Activated CD4-positive, alpha-beta T cell treated with anti-CD3 and anti-CD28 coated beads, Interleukin-2, amount 10 ng/mL, durations not matched to agents 24 days and 14 days (primary cell): ENCODE measurements around the gene CNTNAP2. TPM values are rescaled to one million over a fixed set of nuclear protein-coding genes. Genes with fewer than 3 reads are reported as not detected.

Experiments
- DNase-seq: peaks from one replicate; pipeline ENCODE4 v3.0.0; 2022
- H3K27ac Mint-ChIP-seq: one replicate; pipeline ENCODE4 v1.8.0; 2022; ENCODE audit warnings: mild to moderate bottlenecking, mixed read lengths
- H3K27me3 Mint-ChIP-seq: one replicate; pipeline ENCODE4 v1.8.0; 2022; ENCODE audit warnings: mixed read lengths
- H3K36me3 Mint-ChIP-seq: one replicate; pipeline ENCODE4 v1.8.0; 2022; ENCODE audit warnings: low read depth, mild to moderate bottlenecking, mixed read lengths
- H3K4me1 Mint-ChIP-seq: one replicate; pipeline ENCODE4 v1.8.0; 2021; ENCODE audit warnings: mixed read lengths
- H3K4me3 Mint-ChIP-seq: one replicate; pipeline ENCODE4 v1.8.0; 2022; ENCODE audit warnings: mild to moderate bottlenecking, moderate library complexity, mixed read lengths
- H3K9me3 Mint-ChIP-seq: one replicate; pipeline ENCODE4 v1.8.0; 2021; ENCODE audit warnings: mixed read lengths
- intact Hi-C: fragments of 100-400 bp; cut with micrococcal nuclease; formaldehyde crosslinking; loops from one replicate; pipeline ENCODE4 v1.15.1; 2023
- total RNA-seq: library from RNA; stranded (reverse); gene quantifications from 2 replicates; pipeline ENCODE4 v1.2.3, GENCODE V29; 2022

The CNTNAP2 gene
- total RNA-seq, 1 donor from 2014 or later: not detected

DNA sequence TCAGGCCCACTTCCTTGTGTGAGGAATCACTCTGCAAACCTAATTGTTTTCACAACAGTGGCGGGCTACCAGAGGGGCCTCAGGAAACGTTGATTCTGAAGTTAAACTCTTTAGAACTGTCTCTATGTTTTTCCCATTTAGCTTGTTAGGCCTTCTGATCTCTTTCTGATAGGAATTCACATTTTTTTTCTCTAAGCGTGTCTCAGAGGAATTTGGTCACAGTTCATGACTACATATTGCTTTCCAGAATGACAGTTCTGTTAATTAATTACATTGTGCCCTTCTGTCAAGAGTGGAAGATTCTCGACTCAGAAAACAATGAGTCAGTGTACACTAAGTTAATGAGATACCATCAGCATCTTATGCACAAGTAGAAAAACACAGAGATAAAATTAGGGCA, 2004.8 kb downstream of the CNTNAP2 start:
- Mint-ChIP-seq H3K27me3 (no peaks in the 10 kb centered on the region), H3K9me3 (no peaks in the 10 kb centered on the region)

DNA sequence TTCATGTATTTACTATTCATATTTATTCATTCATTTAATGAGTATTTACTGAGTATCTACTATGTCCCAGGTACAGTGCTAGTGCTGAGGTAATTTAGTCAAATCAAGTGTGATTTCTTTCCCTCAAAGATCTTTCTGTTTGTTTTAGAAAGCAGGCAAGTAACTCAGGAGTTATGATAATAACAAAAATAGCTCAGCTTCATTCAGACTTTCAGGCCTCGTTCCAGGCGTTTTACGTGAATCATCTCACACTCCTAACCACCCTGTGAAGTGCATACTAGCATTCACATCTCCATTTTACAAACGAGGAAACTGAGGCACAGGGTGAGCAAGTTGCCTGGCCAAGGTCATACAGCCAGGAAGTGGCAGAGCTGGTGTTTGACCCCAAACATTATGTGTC, 2005.2 kb downstream of the CNTNAP2 start:
- intact Hi-C loops: no loop called here
- DNase-seq: no peak
- Mint-ChIP-seq H3K4me3 (no peak overlapping the region), H3K9me3 (no peaks in the 10 kb centered on the region), H3K27me3 (no peaks in the 10 kb centered on the region), H3K4me1 (no peaks in the 10 kb centered on the region), H3K36me3 (no peaks in the 10 kb centered on the region), H3K27ac (no peak overlapping the region)

More for the DNA sequence above, 2004.8 kb downstream of the CNTNAP2 start:
- Mint-ChIP-seq H3K36me3 (no peaks in the 10 kb centered on the region), H3K27ac (no peak overlapping the region), H3K4me3 (no peak overlapping the region), H3K4me1 (peaks cover under 1% of the 10 kb centered on the region)
- no peak for DNase-seq
- intact Hi-C loops: no loop called here

DNA sequence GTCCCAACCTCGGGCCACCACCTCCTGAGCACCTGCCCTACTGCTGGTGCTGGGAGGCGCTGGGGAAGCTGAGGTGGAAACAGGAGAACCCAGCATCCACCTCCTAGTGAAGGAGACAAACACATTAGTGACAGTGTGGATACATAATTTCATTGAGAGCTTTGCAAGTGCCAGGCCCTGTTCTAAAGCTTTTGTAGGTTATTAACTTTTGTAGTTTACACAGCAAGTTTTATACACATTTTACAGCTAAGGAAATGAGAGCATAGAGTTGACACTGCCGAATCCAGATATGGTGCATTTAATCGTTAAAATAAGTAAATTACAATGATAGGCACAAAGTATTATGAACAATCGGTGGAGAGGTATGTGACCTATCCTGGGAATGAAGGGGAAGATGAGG, 2007.9 kb downstream of the CNTNAP2 start:
- no peak overlapping the region for H3K27ac Mint-ChIP-seq
- no peaks in the 10 kb centered on the region for H3K4me1 Mint-ChIP-seq
- H3K27me3 Mint-ChIP-seq: no peaks in the 10 kb centered on the region
- no peak for DNase-seq
- H3K4me3 Mint-ChIP-seq: no peak overlapping the region
- H3K36me3 Mint-ChIP-seq: no peaks in the 10 kb centered on the region
- intact Hi-C loops: no loop called here
- H3K9me3 Mint-ChIP-seq: no peaks in the 10 kb centered on the region

DNA sequence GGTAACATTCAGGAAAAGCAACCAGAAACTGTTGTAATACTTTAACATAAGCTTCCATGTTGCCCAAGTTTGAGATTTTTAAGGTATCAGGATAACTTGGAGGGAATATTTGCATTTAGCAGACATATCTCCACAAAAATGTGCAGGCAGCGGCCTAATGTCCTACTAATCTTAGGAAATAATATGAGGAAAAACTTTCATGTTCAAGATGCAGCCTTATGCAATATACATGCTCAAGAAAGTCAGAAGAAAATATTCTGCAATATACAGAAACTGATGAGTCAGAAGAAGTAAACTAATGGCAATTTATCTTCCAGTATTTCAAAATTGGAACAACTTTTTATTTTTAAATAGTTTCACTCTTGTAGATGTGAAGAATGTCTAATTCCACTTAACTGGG, 2010.8 kb downstream of the CNTNAP2 start:
- Mint-ChIP-seq H3K4me1 (no peaks in the 10 kb centered on the region), H3K36me3 (no peaks in the 10 kb centered on the region), H3K27me3 (no peaks in the 10 kb centered on the region), H3K4me3 (no peak overlapping the region), H3K27ac (no peak overlapping the region), H3K9me3 (no peaks in the 10 kb centered on the region)
- DNase-seq: no peak
- intact Hi-C loops: no loop called here

DNA sequence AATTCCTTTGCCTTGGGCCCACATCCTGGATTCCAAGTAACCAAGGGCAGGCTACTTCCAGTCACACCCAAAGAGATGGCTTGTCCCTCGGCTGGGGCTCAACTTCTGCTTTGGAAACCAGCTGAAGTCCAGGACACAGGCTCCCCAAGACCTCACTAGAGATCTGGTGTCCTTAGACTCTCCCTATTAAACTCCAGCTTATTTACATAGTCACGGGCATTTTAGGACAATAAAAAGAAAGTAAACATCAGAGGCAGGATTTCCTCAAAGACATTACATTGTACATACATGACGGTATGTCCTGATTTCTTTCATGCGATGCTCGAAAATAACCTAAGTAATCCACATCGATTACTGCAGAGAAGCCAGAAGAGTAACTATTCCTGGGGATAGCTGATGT, 2012.4 kb downstream of the CNTNAP2 start:
- Mint-ChIP-seq H3K4me3 (no peak overlapping the region), H3K27ac (no peak overlapping the region), H3K9me3 (no peaks in the 10 kb centered on the region), H3K27me3 (no peaks in the 10 kb centered on the region), H3K36me3 (no peaks in the 10 kb centered on the region), H3K4me1 (no peaks in the 10 kb centered on the region)
- intact Hi-C loops: no loop called here
- no peak for DNase-seq

DNA sequence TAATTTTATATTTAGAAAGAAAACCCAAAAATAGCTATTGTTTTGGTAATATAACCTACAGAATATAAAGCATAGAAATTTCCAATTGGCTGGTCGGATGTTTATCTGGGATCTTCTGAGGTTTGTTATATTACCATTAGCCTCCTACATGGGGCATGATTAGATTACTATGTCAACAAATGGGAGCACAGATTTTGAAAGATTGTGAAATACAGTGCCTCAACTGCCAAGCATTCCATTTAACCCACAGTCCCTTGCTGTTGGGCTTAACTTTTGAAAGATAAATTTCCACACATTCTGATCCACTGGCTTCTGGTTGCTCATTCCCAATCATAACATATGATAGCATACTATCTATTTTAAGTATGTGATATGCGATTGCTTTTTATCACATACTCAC, 2018.5 kb downstream of the CNTNAP2 start:
- Mint-ChIP-seq H3K27me3 (no peaks in the 10 kb centered on the region), H3K9me3 (no peaks in the 10 kb centered on the region), H3K36me3 (no peaks in the 10 kb centered on the region), H3K4me1 (no peaks in the 10 kb centered on the region), H3K4me3 (no peak overlapping the region), H3K27ac (no peak overlapping the region)
- intact Hi-C loops: no loop called here
- no peak for DNase-seq

DNA sequence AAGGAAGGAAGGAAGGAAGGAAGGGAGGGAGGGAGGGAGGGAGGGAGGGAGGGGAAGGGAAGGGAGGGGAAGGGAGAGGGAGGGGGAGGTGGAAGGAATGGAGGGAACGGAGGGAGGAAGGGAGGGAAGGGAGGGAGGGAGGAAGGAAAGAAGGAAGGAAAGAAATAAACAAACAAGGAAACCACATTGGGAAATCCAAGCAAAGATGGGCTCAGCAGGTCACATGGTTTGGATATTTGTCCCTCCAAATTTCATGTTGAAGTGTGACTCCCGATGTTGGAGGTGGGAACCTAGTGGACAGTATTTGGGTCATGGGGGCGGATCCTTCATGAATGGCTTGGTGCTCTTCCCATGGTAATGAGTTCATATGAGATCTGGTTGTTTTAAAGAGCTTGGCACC, 2019.4 kb downstream of the CNTNAP2 start:
- H3K9me3 Mint-ChIP-seq: no peaks in the 10 kb centered on the region
- no peak for DNase-seq
- intact Hi-C loops: no loop called here
- no peaks in the 10 kb centered on the region for H3K4me1 Mint-ChIP-seq
- no peak overlapping the region for H3K4me3 Mint-ChIP-seq
- H3K27me3 Mint-ChIP-seq: no peaks in the 10 kb centered on the region
- no peaks in the 10 kb centered on the region for H3K36me3 Mint-ChIP-seq
- H3K27ac Mint-ChIP-seq: no peak overlapping the region

DNA sequence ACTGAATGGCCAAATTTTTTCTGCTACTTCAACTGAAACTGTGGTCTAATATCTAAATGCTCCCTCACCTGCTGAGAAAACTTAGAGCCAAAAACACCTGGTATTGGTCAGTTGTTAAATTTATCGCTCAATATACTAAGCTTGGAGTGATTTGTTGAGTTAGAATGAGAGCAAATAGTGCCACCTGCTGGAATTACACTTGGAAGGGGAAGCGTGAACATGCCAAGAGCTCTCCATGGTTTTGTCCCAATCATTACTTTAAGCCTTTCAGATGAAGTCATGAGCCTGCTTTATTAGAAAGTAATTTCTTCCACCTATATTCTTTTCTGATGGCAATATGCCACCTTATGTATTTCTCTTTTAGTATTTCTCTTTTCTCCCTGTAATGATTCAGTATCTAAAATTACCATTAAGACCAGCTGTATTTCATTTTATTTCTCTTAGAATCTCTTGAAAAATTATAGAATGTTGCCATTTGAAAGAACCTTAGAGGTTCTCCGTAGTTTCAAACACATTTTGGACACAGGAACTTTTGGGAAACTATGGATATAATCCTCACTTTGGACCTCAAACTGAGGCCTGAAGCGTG, 2026.2 kb downstream of the CNTNAP2 start:
- H3K27ac Mint-ChIP-seq: no peak overlapping the region
- no peaks in the 10 kb centered on the region for H3K9me3 Mint-ChIP-seq
- DNase-seq: peak; percentile 56
- H3K4me1 Mint-ChIP-seq: no peaks in the 10 kb centered on the region
- intact Hi-C loops: no loop called here
- no peaks in the 10 kb centered on the region for H3K36me3 Mint-ChIP-seq
- H3K27me3 Mint-ChIP-seq: no peaks in the 10 kb centered on the region
- H3K4me3 Mint-ChIP-seq: no peak overlapping the region

DNA sequence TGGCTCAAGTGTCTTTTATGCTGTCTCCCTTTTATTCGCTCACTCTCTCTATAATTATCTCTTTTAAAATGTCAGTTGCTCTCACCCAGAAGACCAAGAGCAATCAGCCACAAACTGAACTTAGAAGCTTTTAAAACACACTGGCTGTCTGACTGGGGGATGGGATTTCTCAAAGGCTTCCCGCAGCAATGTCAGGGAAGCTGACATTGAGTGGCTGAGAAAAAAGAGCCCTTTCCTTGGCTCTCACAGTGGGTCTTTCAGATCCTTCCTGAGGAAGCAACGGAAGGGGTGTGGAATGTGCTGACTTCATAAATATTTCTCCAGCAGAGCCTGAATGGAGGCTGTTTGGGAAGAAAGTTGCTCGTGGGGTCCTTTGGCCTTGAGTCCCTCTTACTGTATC, 2028.2 kb downstream of the CNTNAP2 start:
- DNase-seq: no peak
- Mint-ChIP-seq H3K27ac (no peak overlapping the region), H3K9me3 (no peaks in the 10 kb centered on the region), H3K27me3 (no peaks in the 10 kb centered on the region), H3K4me1 (no peaks in the 10 kb centered on the region), H3K4me3 (no peak overlapping the region), H3K36me3 (no peaks in the 10 kb centered on the region)
- intact Hi-C loops: no loop called here

DNA sequence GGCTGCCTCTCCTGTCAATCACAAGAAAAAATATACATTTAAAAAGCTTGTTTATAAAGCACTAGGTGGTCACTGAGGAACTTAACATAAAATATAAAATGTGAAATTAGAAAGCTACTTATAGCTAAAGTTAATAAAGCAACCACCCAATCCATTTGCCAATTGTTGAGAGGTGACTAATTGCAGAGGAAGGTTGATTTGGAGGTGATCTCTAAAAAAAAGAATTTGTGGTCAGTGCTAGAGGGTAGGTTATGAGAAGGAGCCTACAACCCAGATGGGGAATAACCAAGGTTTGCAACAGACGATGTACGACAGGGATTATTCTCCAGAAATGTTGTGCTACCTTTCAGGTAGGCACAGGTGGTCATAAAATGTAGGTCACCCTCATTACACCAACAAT, 2029.7 kb downstream of the CNTNAP2 start:
- no peaks in the 10 kb centered on the region for H3K27me3 Mint-ChIP-seq
- H3K27ac Mint-ChIP-seq: no peak overlapping the region
- no peaks in the 10 kb centered on the region for H3K4me1 Mint-ChIP-seq
- no peaks in the 10 kb centered on the region for H3K9me3 Mint-ChIP-seq
- no peak for DNase-seq
- H3K36me3 Mint-ChIP-seq: no peaks in the 10 kb centered on the region
- no peak overlapping the region for H3K4me3 Mint-ChIP-seq
- intact Hi-C loops: no loop called here

DNA sequence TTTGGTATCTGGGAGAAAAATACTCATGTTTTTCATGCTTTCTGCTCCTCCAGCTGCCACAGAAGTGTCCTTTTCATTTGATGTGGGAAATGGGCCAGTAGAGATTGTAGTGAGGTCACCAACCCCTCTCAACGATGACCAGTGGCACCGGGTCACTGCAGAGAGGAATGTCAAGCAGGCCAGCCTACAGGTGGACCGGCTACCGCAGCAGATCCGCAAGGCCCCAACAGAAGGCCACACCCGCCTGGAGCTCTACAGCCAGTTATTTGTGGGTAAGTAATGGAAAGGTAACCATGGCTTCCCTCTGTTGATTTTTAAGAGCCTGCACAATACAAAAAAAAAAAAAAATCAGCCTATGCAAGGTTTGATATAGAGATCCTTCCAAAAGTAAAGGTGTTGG, 2030.8 kb downstream of the CNTNAP2 start:
- Mint-ChIP-seq H3K27ac (no peak overlapping the region), H3K4me3 (no peak overlapping the region), H3K9me3 (no peaks in the 10 kb centered on the region), H3K36me3 (no peaks in the 10 kb centered on the region), H3K27me3 (no peaks in the 10 kb centered on the region), H3K4me1 (no peaks in the 10 kb centered on the region)
- intact Hi-C loops: no loop called here
- DNase-seq: no peak

DNA sequence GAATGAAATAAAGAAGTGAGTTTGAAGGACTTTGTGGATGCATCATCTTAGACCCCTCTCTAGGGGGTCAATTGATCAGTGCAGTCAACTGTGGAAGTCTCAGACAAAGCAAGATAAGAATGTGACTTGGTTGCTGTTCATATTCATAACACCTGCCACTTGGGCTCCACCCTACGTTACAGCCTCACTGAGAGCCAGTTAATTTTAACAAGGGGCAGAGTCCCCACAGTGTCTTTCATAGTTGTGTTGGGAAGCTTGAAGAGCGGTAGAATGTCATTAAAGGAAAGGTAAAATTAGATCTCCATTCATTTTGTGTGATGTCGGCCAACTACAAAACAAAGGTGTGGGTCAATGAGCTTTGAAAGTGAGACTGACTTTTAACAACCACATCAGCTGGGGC, 2031.9 kb downstream of the CNTNAP2 start:
- Mint-ChIP-seq H3K27me3 (no peaks in the 10 kb centered on the region), H3K4me3 (no peak overlapping the region), H3K27ac (no peak overlapping the region), H3K9me3 (no peaks in the 10 kb centered on the region), H3K36me3 (no peaks in the 10 kb centered on the region), H3K4me1 (no peaks in the 10 kb centered on the region)
- intact Hi-C loops: no loop called here
- DNase-seq: no peak

DNA sequence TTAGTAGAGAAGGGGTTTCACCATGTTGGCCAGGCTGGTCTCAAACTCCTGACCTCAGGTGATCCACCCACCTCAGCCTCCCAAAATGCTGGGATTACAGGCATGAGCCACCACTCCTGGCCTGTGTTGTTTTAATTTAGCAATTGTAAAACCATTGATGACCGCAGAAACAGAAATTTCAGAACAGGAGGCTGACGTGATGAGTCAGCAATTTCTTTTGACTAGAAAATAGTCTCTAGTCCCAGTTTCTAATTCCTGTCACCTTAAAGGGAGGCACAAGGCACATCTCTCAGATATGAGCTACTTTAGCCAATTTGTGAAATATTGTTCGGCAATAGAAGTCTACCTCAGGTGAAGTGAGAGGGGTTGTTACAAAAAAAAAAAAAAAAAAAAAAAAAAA, 2033.1 kb downstream of the CNTNAP2 start:
- intact Hi-C loops: no loop called here
- no peak overlapping the region for H3K4me3 Mint-ChIP-seq

DNA sequence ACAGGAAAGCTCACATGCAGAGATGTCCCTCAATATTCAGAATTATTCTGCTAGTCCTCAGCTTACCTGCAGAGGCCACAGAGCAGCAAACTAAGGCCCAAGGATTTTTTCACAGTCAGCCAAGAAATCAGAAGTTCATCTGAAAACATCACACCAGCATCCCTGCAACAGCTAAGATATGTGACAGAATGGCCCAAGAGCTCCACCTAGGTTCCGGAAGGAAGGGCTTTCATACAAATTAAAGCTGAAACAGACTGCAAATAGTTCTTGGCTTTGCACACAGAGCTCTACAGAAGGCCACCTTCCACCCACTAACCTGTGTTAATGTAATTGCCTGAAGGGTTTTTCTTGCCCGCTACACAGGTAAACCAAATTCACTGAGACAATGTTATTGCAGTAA, 2035.2 kb downstream of the CNTNAP2 start:
- H3K4me1 Mint-ChIP-seq: no peaks in the 10 kb centered on the region
- no peaks in the 10 kb centered on the region for H3K9me3 Mint-ChIP-seq
- no peaks in the 10 kb centered on the region for H3K27me3 Mint-ChIP-seq
- H3K36me3 Mint-ChIP-seq: no peaks in the 10 kb centered on the region
- intact Hi-C loops: no loop called here
- DNase-seq: no peak
- no peak overlapping the region for H3K27ac Mint-ChIP-seq
- H3K4me3 Mint-ChIP-seq: no peak overlapping the region

More for the DNA sequence above, 2033.1 kb downstream of the CNTNAP2 start:
- no peaks in the 10 kb centered on the region for H3K9me3 Mint-ChIP-seq
- no peaks in the 10 kb centered on the region for H3K27me3 Mint-ChIP-seq
- H3K27ac Mint-ChIP-seq: no peak overlapping the region
- H3K36me3 Mint-ChIP-seq: no peaks in the 10 kb centered on the region
- no peaks in the 10 kb centered on the region for H3K4me1 Mint-ChIP-seq
- DNase-seq: no peak

DNA sequence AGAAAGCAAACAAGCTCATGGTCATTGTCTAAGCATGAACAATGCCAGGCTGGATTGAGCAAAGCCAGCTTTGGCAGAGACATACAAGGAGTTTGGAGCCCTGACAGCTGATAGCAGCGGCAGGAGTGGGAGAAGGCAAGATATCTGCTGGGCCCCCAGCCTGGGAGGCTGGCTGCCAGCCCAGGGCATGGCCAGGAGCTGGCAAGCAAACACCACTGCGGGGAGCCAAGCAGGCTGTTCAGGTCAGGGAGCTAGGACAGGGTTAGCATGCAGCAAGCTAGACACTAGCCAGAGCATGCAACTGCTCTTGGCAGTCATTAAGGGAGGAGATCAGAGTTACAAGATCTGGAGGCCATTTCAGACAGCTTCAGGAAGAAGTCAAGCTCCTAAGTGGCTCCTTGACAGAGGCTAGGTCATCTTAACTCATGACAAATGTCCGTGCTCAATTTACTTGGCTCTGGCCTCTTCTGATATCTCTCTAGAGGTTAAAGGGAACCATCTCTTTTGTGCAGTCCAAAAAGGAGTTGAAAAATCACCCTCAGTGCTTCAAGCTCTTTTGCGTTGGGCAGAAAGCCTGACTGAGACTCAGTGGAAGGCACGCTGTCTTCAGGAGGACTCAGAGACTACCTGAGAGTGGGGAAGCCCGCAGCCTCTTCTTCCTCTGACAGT, 2037.1 kb downstream of the CNTNAP2 start:
- no peak for DNase-seq

More for the DNA sequence above, 2037.1 kb downstream of the CNTNAP2 start:
- Mint-ChIP-seq H3K27ac (no peak overlapping the region), H3K4me1 (no peaks in the 10 kb centered on the region), H3K4me3 (no peak overlapping the region), H3K9me3 (no peaks in the 10 kb centered on the region), H3K27me3 (no peaks in the 10 kb centered on the region), H3K36me3 (no peaks in the 10 kb centered on the region)
- intact Hi-C loops: no loop called here
